ENCODE data around the gene OR1A1.

GRCh38 chr17:3189961-3190360 lies 17.5 kb upstream of the OR1A1 start:
- TF ChIP-seq CTCF (IDR thresholded peaks at IDR 0.05) (no peak), FOXJ3 (CRISPR knock-in tag; IDR thresholded peaks at IDR 0.05; ENCODE audit: borderline replicate concordance) (no peak), CREM (CRISPR knock-in tag; IDR thresholded peaks at IDR 0.05) (no peak), NR1H2 (CRISPR knock-in tag; IDR thresholded peaks at IDR 0.05) (no peak), IRF2 (CRISPR knock-in tag; IDR thresholded peaks at IDR 0.05; ENCODE audit: borderline replicate concordance, low read depth) (no peak), TEAD1 (CRISPR knock-in tag; IDR thresholded peaks at IDR 0.05) (no peak)
- TF ChIP-seq, protein P1, sequence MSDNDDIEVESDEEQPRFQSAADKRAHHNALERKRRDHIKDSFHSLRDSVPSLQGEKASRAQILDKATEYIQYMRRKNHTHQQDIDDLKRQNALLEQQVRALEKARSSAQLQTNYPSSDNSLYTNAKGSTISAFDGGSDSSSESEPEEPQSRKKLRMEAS (CRISPR knock-in tag; IDR thresholded peaks at IDR 0.05), result no peak

Measured in WTC11 (cell line).